Adrenal gland (tissue), 5 donors: Measurements from ENCODE around the gene SECTM1.

Experiments used
- POLR2A ChIP-seq, 2 donors: fragments of 450-650 bp; IDR thresholded peaks; one replicate each; pipeline ENCODE4 v1.6.1; 2017; ENCODE audit warnings: antibody characterized with exemption in 2 of 2, mild to moderate bottlenecking in 2 of 2, moderate library complexity in 1 of 2
- TF ChIP-seq, protein P1 (sequence below), 6 experiments: fragments of 450-650 bp in 4 of 6; fragments of 200-600 bp in 2 of 6; sonication (generic) in 1 of 6; IDR thresholded peaks; 1 replicate in 5 of 6; 2 replicates in 1 of 6; pipeline versions ENCODE4 v1.5.1 to v1.8.0; 2016 to 2021; ENCODE audit warnings: antibody characterized with exemption in 6 of 6, mild to moderate bottlenecking in 2 of 6, moderate library complexity in 1 of 6
- donor health status: DM: no; HTN: no; CAD: no.

DNA sequence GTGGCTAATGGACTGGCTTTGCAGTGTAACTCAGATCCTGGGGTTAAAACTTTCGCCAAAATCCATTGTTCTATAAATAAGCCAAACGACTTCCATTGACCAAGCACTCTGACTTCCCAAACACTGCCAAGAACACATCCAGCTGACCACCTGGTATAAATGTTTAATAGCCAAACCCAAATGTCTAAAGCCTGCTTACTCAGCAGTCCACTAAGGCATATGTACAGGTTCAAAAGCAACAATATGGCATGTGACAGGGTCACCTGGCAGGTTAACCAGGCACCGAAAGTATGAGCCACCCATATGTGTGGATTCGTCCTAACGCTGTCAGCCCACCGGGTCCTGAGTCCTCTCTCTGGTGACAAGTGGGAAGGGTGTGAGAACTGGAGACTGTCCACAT is 62.2 kb downstream of the SECTM1 start:
- TF ChIP-seq POLR2A (IDR thresholded peaks at IDR 0.05) = no peak
- TF ChIP-seq, protein P1, sequence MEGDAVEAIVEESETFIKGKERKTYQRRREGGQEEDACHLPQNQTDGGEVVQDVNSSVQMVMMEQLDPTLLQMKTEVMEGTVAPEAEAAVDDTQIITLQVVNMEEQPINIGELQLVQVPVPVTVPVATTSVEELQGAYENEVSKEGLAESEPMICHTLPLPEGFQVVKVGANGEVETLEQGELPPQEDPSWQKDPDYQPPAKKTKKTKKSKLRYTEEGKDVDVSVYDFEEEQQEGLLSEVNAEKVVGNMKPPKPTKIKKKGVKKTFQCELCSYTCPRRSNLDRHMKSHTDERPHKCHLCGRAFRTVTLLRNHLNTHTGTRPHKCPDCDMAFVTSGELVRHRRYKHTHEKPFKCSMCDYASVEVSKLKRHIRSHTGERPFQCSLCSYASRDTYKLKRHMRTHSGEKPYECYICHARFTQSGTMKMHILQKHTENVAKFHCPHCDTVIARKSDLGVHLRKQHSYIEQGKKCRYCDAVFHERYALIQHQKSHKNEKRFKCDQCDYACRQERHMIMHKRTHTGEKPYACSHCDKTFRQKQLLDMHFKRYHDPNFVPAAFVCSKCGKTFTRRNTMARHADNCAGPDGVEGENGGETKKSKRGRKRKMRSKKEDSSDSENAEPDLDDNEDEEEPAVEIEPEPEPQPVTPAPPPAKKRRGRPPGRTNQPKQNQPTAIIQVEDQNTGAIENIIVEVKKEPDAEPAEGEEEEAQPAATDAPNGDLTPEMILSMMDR (IDR thresholded peaks at IDR 0.05) = no peak
